Stimulated activated CD4-positive, alpha-beta T cell treated with anti-CD3 and anti-CD28 coated beads, Interleukin-4, amount 100 ng/mL, for 24 hours (primary cell): Measurements from ENCODE around the gene DENND2D.

Experiments
- DNase-seq: peaks from one replicate; pipeline ENCODE4 v3.0.0-alpha.2; 2020

Gene DENND2D

GRCh38 chr1:111164151-111164550 lies 36.3 kb downstream of the DENND2D start:
- DNase-seq: no peak

GRCh38 chr1:111163363-111163762 lies 37.1 kb downstream of the DENND2D start:
- DNase-seq: no peak

GRCh38 chr1:111162488-111162880 lies 38.0 kb downstream of the DENND2D start:
- no peak for DNase-seq

- DNase-seq: no peak
These were observed 38.5 kb downstream of the DENND2D start for GRCh38 chr1:111161843-111162487.

GRCh38 chr1:111157431-111157830 lies 43.0 kb downstream of the DENND2D start:
- no peak for DNase-seq

- no peak for DNase-seq
These were observed 46.1 kb downstream of the DENND2D start for GRCh38 chr1:111154021-111154999.

GRCh38 chr1:111151838-111152237 lies 48.6 kb downstream of the DENND2D start:
- no peak for DNase-seq

GRCh38 chr1:111148376-111148881 lies 52.0 kb downstream of the DENND2D start:
- DNase-seq: no peak

GRCh38 chr1:111147948-111148347 lies 52.5 kb downstream of the DENND2D start:
- DNase-seq: no peak

- DNase-seq: no peak
These were observed 54.3 kb downstream of the DENND2D start for GRCh38 chr1:111145963-111146768.

- no peak for DNase-seq
These were observed 54.9 kb downstream of the DENND2D start for GRCh38 chr1:111145542-111145941.

- DNase-seq: no peak
These were observed 58.0 kb downstream of the DENND2D start for GRCh38 chr1:111142356-111142975.

- DNase-seq: no peak
These were observed 58.9 kb downstream of the DENND2D start for GRCh38 chr1:111141245-111142220.

GRCh38 chr1:111140680-111140967 lies 59.8 kb downstream of the DENND2D start:
- no peak for DNase-seq

GRCh38 chr1:111139956-111140679 lies 60.3 kb downstream of the DENND2D start, which contains the start of the genes CEPT1 and DRAM2:
Gene CEPT1 (plus strand): TSS chr1:111140223. CDS start chr1:111147715, 7,492 bp downstream.
Gene DRAM2 (minus strand): TSS chr1:111140093. CDS start chr1:111131554, 8,539 bp downstream.
- peak; percentile 94 for DNase-seq

GRCh38 chr1:111139324-111139955 lies 61.0 kb downstream of the DENND2D start:
- peak; percentile 21 for DNase-seq
